ENCODE measurements around the gene EPHB1. TPM values are rescaled to one million over a fixed set of nuclear protein-coding genes. Genes with fewer than 3 reads are reported as not detected.

EPHB1 gene
- total RNA-seq, 1 experiment from 2014 or later = 0.73 TPM

DNA sequence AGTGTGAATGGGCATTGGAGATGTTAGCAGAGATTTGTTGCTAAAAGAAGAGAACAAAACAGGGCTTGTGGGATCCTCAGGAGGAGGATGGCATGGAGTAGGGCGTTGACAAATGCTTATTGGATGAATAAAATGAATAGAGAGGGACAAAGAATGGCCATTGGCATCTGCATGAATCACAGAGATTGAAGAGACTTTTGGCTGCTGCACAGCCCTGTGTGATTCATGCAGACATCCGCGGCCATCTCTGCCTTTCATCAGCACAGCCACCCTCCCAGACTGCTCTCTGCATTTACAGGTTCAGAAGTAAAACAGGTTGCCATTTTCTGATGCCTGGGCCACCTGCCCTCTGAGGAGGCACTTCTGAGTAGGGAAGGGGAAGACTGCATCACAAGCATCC is 397.9 kb downstream of the EPHB1 start:
- Mint-ChIP-seq H3K27ac (ENCODE audit: unreplicated experiment) (no peak overlapping the region), H3K4me1 (ENCODE audit: low read depth, unreplicated experiment) (no peaks in the 10 kb centered on the region), H3K27me3 (ENCODE audit: unreplicated experiment) (no peaks in the 10 kb centered on the region), H3K4me3 (ENCODE audit: low read depth, unreplicated experiment) (no peak overlapping the region), H3K9me3 (ENCODE audit: low read depth, unreplicated experiment) (peaks cover 9% of the 10 kb centered on the region), H3K36me3 (ENCODE audit: insufficient read depth, unreplicated experiment) (no peaks in the 10 kb centered on the region)
- intact Hi-C loops (cut with micrococcal nuclease; ENCODE audit: unreplicated experiment) = no loop called here
- CTCF ChIA-PET = no interaction called here
- BruUV-seq (replicated peaks) = no TSS peak
- DNase-seq = no peak
- no peak for TF ChIP-seq CTCF (IDR thresholded peaks at IDR 0.05; ENCODE audit: unreplicated experiment)

- DNase-seq = peak; percentile 21
- CTCF ChIA-PET = interaction anchor here (0.6 kb wide), 1 partner anchor 81 kb away, joined by 3 read pairs; no protein-coding TSS in a partner anchor
- Mint-ChIP-seq H3K9me3 (ENCODE audit: low read depth, unreplicated experiment) (peaks cover 11% of the 10 kb centered on the region), H3K36me3 (ENCODE audit: insufficient read depth, unreplicated experiment) (no peaks in the 10 kb centered on the region), H3K4me3 (ENCODE audit: low read depth, unreplicated experiment) (no peak overlapping the region), H3K4me1 (ENCODE audit: low read depth, unreplicated experiment) (no peaks in the 10 kb centered on the region), H3K27me3 (ENCODE audit: unreplicated experiment) (no peaks in the 10 kb centered on the region), H3K27ac (ENCODE audit: unreplicated experiment) (no peak overlapping the region)
- intact Hi-C loops (cut with micrococcal nuclease; ENCODE audit: unreplicated experiment) = no loop called here
- BruUV-seq (replicated peaks) = no TSS peak
- TF ChIP-seq CTCF (IDR thresholded peaks at IDR 0.05; ENCODE audit: unreplicated experiment) = no peak
Measured at GRCh38 chr3:135197246-135197645, 402.2 kb downstream of the EPHB1 start.

GRCh38 chr3:135197856-135198255 is 402.8 kb downstream of the EPHB1 start:
- intact Hi-C loops (cut with micrococcal nuclease; ENCODE audit: unreplicated experiment) = no loop called here
- H3K36me3 Mint-ChIP-seq (ENCODE audit: insufficient read depth, unreplicated experiment) = no peaks in the 10 kb centered on the region
- no peaks in the 10 kb centered on the region for H3K4me1 Mint-ChIP-seq (ENCODE audit: low read depth, unreplicated experiment)
- CTCF ChIA-PET = no interaction called here
- no peak overlapping the region for H3K4me3 Mint-ChIP-seq (ENCODE audit: low read depth, unreplicated experiment)
- TF ChIP-seq CTCF (IDR thresholded peaks at IDR 0.05; ENCODE audit: unreplicated experiment) = no peak
- no TSS peak for BruUV-seq (replicated peaks)
- no peak for DNase-seq
- no peak overlapping the region for H3K27ac Mint-ChIP-seq (ENCODE audit: unreplicated experiment)
- H3K27me3 Mint-ChIP-seq (ENCODE audit: unreplicated experiment) = no peaks in the 10 kb centered on the region
- peaks cover 9% of the 10 kb centered on the region for H3K9me3 Mint-ChIP-seq (ENCODE audit: low read depth, unreplicated experiment)

GRCh38 chr3:135199137-135199536 is 404.1 kb downstream of the EPHB1 start:
- H3K27ac Mint-ChIP-seq (ENCODE audit: unreplicated experiment) = no peak overlapping the region
- BruUV-seq (replicated peaks) = no TSS peak
- peaks cover 12% of the 10 kb centered on the region for H3K9me3 Mint-ChIP-seq (ENCODE audit: low read depth, unreplicated experiment)
- no peak for DNase-seq
- no peaks in the 10 kb centered on the region for H3K4me1 Mint-ChIP-seq (ENCODE audit: low read depth, unreplicated experiment)
- no peak overlapping the region for H3K4me3 Mint-ChIP-seq (ENCODE audit: low read depth, unreplicated experiment)
- H3K36me3 Mint-ChIP-seq (ENCODE audit: insufficient read depth, unreplicated experiment) = no peaks in the 10 kb centered on the region
- intact Hi-C loops (cut with micrococcal nuclease; ENCODE audit: unreplicated experiment) = no loop called here
- CTCF ChIA-PET = no interaction called here
- no peak for TF ChIP-seq CTCF (IDR thresholded peaks at IDR 0.05; ENCODE audit: unreplicated experiment)
- H3K27me3 Mint-ChIP-seq (ENCODE audit: unreplicated experiment) = no peaks in the 10 kb centered on the region

Data from Calu3 (cell line).